ENCODE measurements around the gene GON4L.
"Not testable (repeated sequence)": the region's sequence is repeated elsewhere in the genome, so short reads cannot be mapped to it uniquely, and the experiment has no call there.

GON4L gene

GRCh38 chr1:155745284-155746228 is 111.5 kb downstream of the GON4L start:
- DNase-seq (ENCODE audit: low read depth in 3 of 3) = peak; percentile 96 to 99 (median 98)

- DNase-seq (ENCODE audit: low read depth in 3 of 3) = no peak
These were observed 112.2 kb downstream of the GON4L start for GRCh38 chr1:155744711-155745283.

- DNase-seq (ENCODE audit: low read depth in 3 of 3) = no peak
These were observed 115.1 kb downstream of the GON4L start for GRCh38 chr1:155741908-155742307.

GRCh38 chr1:155740995-155741394 is 116.0 kb downstream of the GON4L start:
- no peak for DNase-seq (ENCODE audit: low read depth in 3 of 3)

GRCh38 chr1:155729031-155729898 is 127.7 kb downstream of the GON4L start:
- no peak for DNase-seq (ENCODE audit: low read depth in 3 of 3)

GRCh38 chr1:155725142-155725541 is 131.9 kb downstream of the GON4L start:
- no peak for DNase-seq (ENCODE audit: low read depth in 3 of 3)

- no peak for DNase-seq (ENCODE audit: low read depth in 3 of 3)
These were observed 137.3 kb downstream of the GON4L start for GRCh38 chr1:155719703-155720102.

- not testable (repeated sequence) for DNase-seq (ENCODE audit: low read depth in 3 of 3)
These were observed 138.4 kb downstream of the GON4L start for GRCh38 chr1:155718524-155719115.

GRCh38 chr1:155717041-155717440 is 140.0 kb downstream of the GON4L start:
- no peak for DNase-seq (ENCODE audit: low read depth in 3 of 3)

GRCh38 chr1:155715777-155716176 is 141.2 kb downstream of the GON4L start:
- DNase-seq (ENCODE audit: low read depth in 3 of 3) = no peak

GRCh38 chr1:155715056-155715455 is 142.0 kb downstream of the GON4L start:
- not testable (repeated sequence) for DNase-seq (ENCODE audit: low read depth in 3 of 3)

GRCh38 chr1:155713075-155713474 is 143.9 kb downstream of the GON4L start:
- DNase-seq (ENCODE audit: low read depth in 3 of 3) = no peak

GRCh38 chr1:155712636-155713035 is 144.4 kb downstream of the GON4L start:
- not testable (repeated sequence) for DNase-seq (ENCODE audit: low read depth in 3 of 3)

- not testable (repeated sequence) for DNase-seq (ENCODE audit: low read depth in 3 of 3)
These were observed 145.6 kb downstream of the GON4L start for GRCh38 chr1:155711457-155711856.

- no peak for DNase-seq (ENCODE audit: low read depth in 3 of 3)
These were observed 147.6 kb downstream of the GON4L start for GRCh38 chr1:155709391-155709790.

- DNase-seq (ENCODE audit: low read depth in 3 of 3) = no peak
These were observed 150.9 kb downstream of the GON4L start for GRCh38 chr1:155706139-155706538.

GRCh38 chr1:155704414-155704813 is 152.6 kb downstream of the GON4L start:
- DNase-seq (ENCODE audit: low read depth in 3 of 3) = not testable (repeated sequence)

GRCh38 chr1:155703216-155703615 is 153.8 kb downstream of the GON4L start:
- no peak for DNase-seq (ENCODE audit: low read depth in 3 of 3)

- DNase-seq (ENCODE audit: low read depth in 3 of 3) = not testable (repeated sequence)
These were observed 155.3 kb downstream of the GON4L start for GRCh38 chr1:155701675-155702074.

Measured in stimulated activated CD4-positive, alpha-beta T cell treated with anti-CD3 and anti-CD28 coated beads, TNF-alpha, amount 100 ng/mL, for 24 hours (primary cell).